Measurements from ENCODE around the gene GPR156.
"Not testable (repeated sequence)": the region's sequence is repeated elsewhere in the genome, so short reads cannot be mapped to it uniquely, and the experiment has no call there.

GPR156 gene

DNA sequence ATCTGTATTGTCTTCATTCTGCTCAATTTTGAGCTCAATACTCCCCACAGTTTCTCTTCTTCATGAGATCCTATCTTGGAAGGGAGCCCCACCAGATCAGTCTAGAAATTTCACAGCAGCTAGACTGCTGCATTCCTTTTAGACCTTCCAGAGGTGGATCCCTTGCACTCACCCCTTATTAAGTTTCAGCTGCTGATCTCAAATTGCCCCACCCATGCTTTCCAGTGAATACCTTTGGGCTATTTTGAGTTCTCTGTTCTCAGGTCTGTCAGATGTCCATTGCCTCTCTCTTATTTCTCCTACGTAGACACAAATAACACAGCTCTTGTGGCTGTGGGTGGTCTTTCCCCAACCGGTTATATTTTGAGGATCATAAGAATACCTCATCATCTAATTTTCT is 60.8 kb downstream of the GPR156 start:
- TF ChIP-seq BHLHE40 (IDR thresholded peaks at IDR 0.05; ENCODE audit: borderline replicate concordance) (no peak), FOXM1 (IDR thresholded peaks at IDR 0.05; ENCODE audit: borderline replicate concordance) (no peak), TARDBP (IDR thresholded peaks at IDR 0.05) (no peak), LEF1 (IDR thresholded peaks at IDR 0.05; ENCODE audit: borderline replicate concordance) (no peak), L3MBTL2 (conservative IDR thresholded peaks at IDR 0.05) (no peak), FOXA1 (IDR thresholded peaks at IDR 0.05) (no peak)
- DNase-seq (ENCODE audit: extremely low spot score), result no peak
- ChIA-PET CTCF (interaction anchor here (0.6 kb wide), 1 partner anchor 254 kb away, joined by 3 read pairs; no protein-coding TSS in a partner anchor), POLR2A (no interaction called here)

DNA sequence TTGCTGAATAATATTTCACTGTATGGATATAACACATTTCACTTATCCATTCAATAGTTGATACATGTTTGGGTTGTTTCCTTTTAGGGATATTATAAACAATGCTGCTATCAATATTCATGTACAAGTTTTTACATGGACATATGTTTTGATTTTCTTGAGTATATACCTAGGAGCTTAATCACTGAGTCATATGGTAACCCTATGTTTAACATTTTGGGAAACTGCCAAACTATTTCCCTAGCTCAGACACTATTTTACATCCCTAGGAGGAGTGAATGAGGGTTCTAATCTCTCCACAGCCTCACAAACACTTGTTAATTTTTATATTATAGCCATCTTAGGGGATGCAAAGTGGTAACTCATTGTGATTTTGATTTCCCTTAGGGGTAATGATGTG is 66.0 kb downstream of the GPR156 start:
- no peak for DNase-seq (ENCODE audit: extremely low spot score)
- ChIA-PET CTCF (no interaction called here), POLR2A (no interaction called here)
- TF ChIP-seq ELF4 (IDR thresholded peaks at IDR 0.05) (no peak), NFRKB (IDR thresholded peaks at IDR 0.05) (no peak), FOXA1 (IDR thresholded peaks at IDR 0.05) (no peak), SP1 (IDR thresholded peaks at IDR 0.05) (no peak), HDGF (IDR thresholded peaks at IDR 0.05; ENCODE audit: borderline replicate concordance) (no peak), TARDBP (IDR thresholded peaks at IDR 0.05) (no peak)
- TF ChIP-seq, protein P1, sequence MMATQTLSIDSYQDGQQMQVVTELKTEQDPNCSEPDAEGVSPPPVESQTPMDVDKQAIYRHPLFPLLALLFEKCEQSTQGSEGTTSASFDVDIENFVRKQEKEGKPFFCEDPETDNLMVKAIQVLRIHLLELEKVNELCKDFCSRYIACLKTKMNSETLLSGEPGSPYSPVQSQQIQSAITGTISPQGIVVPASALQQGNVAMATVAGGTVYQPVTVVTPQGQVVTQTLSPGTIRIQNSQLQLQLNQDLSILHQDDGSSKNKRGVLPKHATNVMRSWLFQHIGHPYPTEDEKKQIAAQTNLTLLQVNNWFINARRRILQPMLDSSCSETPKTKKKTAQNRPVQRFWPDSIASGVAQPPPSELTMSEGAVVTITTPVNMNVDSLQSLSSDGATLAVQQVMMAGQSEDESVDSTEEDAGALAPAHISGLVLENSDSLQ (IDR thresholded peaks at IDR 0.05), result no peak

DNA sequence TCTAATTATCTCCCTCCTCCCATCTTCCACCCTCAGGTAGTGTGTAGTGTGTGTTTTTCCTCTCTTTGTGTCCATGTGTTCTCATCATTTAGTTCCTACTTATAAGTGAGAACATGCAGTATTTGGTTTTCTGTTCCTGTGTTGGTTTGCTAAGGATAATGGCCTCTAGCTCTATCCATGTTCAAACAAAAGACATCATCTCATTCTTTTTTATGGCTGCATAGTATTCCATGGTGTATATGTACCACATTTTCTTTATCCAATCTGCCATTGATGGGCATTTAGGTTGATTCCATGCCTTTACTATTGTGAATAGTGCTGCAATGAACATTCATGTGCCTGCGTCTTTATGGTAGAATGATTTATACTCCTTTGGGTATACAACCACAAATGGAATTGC is 68.4 kb downstream of the GPR156 start:
- POLR2A ChIA-PET, result interaction anchor here (1.0 kb wide), 1 partner anchor 121 kb away, joined by 3 read pairs; no protein-coding TSS in a partner anchor
- CTCF ChIA-PET; DNase-seq (ENCODE audit: extremely low spot score): not testable (repeated sequence)

DNA sequence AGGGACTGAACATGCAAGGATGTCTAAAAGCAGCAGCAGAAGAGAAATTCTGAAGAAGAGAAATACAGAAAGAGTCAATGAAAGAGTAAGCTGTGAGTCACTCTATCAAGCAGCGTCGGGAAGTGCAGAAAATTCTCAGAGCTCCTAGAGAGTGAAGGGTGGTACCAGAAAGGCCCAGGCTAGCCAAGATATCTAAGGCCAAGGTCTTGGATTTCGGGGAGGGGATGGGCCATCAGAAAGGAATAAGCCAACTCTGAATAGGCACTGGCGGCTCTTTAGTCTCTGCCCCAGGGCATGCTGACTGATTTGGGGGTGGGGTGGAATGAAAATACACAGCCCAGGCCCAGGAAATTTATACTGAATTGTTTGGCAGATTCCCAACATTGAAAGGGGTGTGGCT is 70.8 kb downstream of the GPR156 start:
- CTCF ChIA-PET, result interaction anchor here (1.4 kb wide), 1 partner anchor 203 kb away, joined by 3 read pairs; no protein-coding TSS in a partner anchor
- DNase-seq (ENCODE audit: extremely low spot score), result no peak
- TF ChIP-seq ARNT (IDR thresholded peaks at IDR 0.05) (no peak), ELF4 (IDR thresholded peaks at IDR 0.05) (no peak), LEF1 (IDR thresholded peaks at IDR 0.05; ENCODE audit: borderline replicate concordance) (no peak), TARDBP (IDR thresholded peaks at IDR 0.05) (no peak), FOXK2 (IDR thresholded peaks at IDR 0.05) (no peak), BHLHE40 (IDR thresholded peaks at IDR 0.05; ENCODE audit: borderline replicate concordance) (no peak), FOXA1 (IDR thresholded peaks at IDR 0.05) (no peak), L3MBTL2 (conservative IDR thresholded peaks at IDR 0.05) (no peak), FOXM1 (IDR thresholded peaks at IDR 0.05; ENCODE audit: borderline replicate concordance) (no peak), NFRKB (IDR thresholded peaks at IDR 0.05) (no peak)
- TF ChIP-seq, protein P1 (IDR thresholded peaks at IDR 0.05), result no peak
- POLR2A ChIA-PET, result no interaction called here

DNA sequence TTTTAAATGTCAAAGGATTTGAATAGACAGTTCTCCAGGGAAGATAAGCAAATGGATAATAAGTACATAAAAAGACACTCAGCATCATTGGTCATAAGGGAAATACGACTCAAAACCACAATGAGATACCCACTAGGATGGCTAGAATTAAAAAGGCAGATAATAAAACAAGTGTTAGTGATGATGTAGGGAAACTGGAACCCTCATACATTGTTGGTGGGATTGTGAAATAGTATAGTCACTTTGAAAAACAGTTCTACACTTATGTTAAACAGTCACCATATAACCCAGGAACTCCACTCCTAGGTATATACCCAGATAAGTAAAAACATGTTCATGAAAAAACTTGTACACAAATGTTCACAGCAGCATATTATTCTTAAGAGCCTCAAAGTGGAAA is 72.5 kb downstream of the GPR156 start:
- POLR2A ChIA-PET, result no interaction called here
- CTCF ChIA-PET, result no interaction called here

DNA sequence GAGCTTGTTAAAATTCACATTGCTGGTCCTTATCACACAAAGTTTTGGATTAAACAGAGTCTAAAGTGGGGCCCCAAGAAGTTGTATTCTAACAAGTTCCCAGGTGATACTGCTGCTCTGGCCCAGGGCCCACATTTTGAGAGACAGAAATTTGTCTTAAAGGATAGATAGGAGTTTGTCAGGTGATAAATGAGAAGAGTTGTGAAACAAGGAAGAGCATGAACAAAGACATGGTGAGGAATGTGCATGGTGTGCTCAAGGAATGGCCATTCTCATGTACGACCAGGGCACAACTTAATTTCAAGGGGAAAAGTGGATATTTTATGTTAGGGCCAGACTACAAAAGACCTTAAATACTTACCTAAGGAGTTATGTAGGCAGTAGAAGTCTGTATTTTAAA is 75.6 kb downstream of the GPR156 start:
- DNase-seq (ENCODE audit: extremely low spot score), result no peak
- no peak for TF ChIP-seq FOXM1 (IDR thresholded peaks at IDR 0.05; ENCODE audit: borderline replicate concordance)
- CTCF ChIA-PET, result no interaction called here
- POLR2A ChIA-PET, result no interaction called here

More for the DNA sequence above, 72.5 kb downstream of the GPR156 start:
- TF ChIP-seq NFRKB (IDR thresholded peaks at IDR 0.05) (no peak), LEF1 (IDR thresholded peaks at IDR 0.05; ENCODE audit: borderline replicate concordance) (no peak), BHLHE40 (IDR thresholded peaks at IDR 0.05; ENCODE audit: borderline replicate concordance) (no peak), SP1 (IDR thresholded peaks at IDR 0.05) (no peak), FOXM1 (IDR thresholded peaks at IDR 0.05; ENCODE audit: borderline replicate concordance) (no peak), ARNT (IDR thresholded peaks at IDR 0.05) (no peak), HDGF (IDR thresholded peaks at IDR 0.05; ENCODE audit: borderline replicate concordance) (no peak), ELF4 (IDR thresholded peaks at IDR 0.05) (no peak), CTBP1 (IDR thresholded peaks at IDR 0.05; ENCODE audit: borderline replicate concordance) (no peak), FOXK2 (IDR thresholded peaks at IDR 0.05) (no peak), FOXA1 (IDR thresholded peaks at IDR 0.05) (no peak), SUZ12 (IDR thresholded peaks at IDR 0.05) (no peak), L3MBTL2 (conservative IDR thresholded peaks at IDR 0.05) (no peak), ZNF384 (IDR thresholded peaks at IDR 0.05) (no peak), TARDBP (IDR thresholded peaks at IDR 0.05) (no peak)
- TF ChIP-seq, protein P1 (IDR thresholded peaks at IDR 0.05), result no peak
- no peak for DNase-seq (ENCODE audit: extremely low spot score)

DNA sequence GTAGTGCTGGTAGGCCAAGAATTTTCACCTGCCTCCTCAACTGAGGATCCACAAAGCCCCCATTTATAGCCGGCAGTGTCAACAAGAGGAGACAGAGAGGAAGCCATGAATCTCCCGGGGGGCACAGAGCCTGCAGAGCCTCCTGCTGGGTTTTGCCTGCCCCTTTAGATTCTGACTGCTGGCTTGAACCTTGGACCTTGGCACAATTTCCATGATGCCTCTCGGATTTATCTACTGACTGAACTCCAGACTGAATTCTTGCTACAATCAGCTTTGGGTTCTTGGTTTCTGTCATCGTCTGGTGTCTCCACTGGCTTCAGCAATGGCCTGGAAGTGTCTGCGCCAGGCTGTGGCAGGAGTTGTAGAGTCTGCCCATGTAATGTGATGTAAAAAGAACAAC is 80.7 kb downstream of the GPR156 start:
- CTCF ChIA-PET, result no interaction called here
- TF ChIP-seq ARNT (IDR thresholded peaks at IDR 0.05) (no peak), LEF1 (IDR thresholded peaks at IDR 0.05; ENCODE audit: borderline replicate concordance) (no peak), CTBP1 (IDR thresholded peaks at IDR 0.05; ENCODE audit: borderline replicate concordance) (no peak), ZNF384 (IDR thresholded peaks at IDR 0.05) (no peak), SUZ12 (IDR thresholded peaks at IDR 0.05) (no peak), ELF4 (IDR thresholded peaks at IDR 0.05) (no peak), NFRKB (IDR thresholded peaks at IDR 0.05) (no peak), SP1 (IDR thresholded peaks at IDR 0.05) (no peak), TARDBP (IDR thresholded peaks at IDR 0.05) (no peak), FOXK2 (IDR thresholded peaks at IDR 0.05) (no peak), HDGF (IDR thresholded peaks at IDR 0.05; ENCODE audit: borderline replicate concordance) (no peak), FOXM1 (IDR thresholded peaks at IDR 0.05; ENCODE audit: borderline replicate concordance) (no peak), L3MBTL2 (conservative IDR thresholded peaks at IDR 0.05) (no peak), BHLHE40 (IDR thresholded peaks at IDR 0.05; ENCODE audit: borderline replicate concordance) (no peak)
- TF ChIP-seq, protein P1 (IDR thresholded peaks at IDR 0.05), result no peak
- DNase-seq (ENCODE audit: extremely low spot score), result no peak
- POLR2A ChIA-PET, result no interaction called here

All from HEK293T (cell line).